GDM1 (cell line): ENCODE measurements around the gene EMC9.
A peak's percentile ranks its signal among the peaks of the same experiment; 100 is the strongest.
"Not testable (repeated sequence)": the region's sequence is repeated elsewhere in the genome, so short reads cannot be mapped to it uniquely, and the experiment has no call there.

Experiments used
- DNase-seq: peaks from one replicate; lab custom pipeline; 2025; lab: John Stamatoyannopoulos, UW

EMC9 gene

GRCh38 chr14:24108336-24108874 is 33.0 kb downstream of the EMC9 start:
- no peak for DNase-seq

GRCh38 chr14:24106672-24107271 is 34.6 kb downstream of the EMC9 start:
- DNase-seq: no peak

- not testable (repeated sequence) for DNase-seq
These were observed 35.7 kb downstream of the EMC9 start for GRCh38 chr14:24105609-24106239.

GRCh38 chr14:24103451-24103850 is 37.9 kb downstream of the EMC9 start:
- DNase-seq: no peak

GRCh38 chr14:24102357-24103048 is 38.9 kb downstream of the EMC9 start:
- no peak for DNase-seq

GRCh38 chr14:24100982-24101494 is 40.4 kb downstream of the EMC9 start:
- no peak for DNase-seq

- no peak for DNase-seq
These were observed 41.0 kb downstream of the EMC9 start for GRCh38 chr14:24100197-24100981.

GRCh38 chr14:24098927-24099813 is 42.2 kb downstream of the EMC9 start:
- DNase-seq: no peak

- DNase-seq: no peak
These were observed 43.0 kb downstream of the EMC9 start for GRCh38 chr14:24098229-24098926.

- DNase-seq: no peak
These were observed 44.7 kb downstream of the EMC9 start for GRCh38 chr14:24096545-24097181.

- DNase-seq: peak; percentile 77
These were observed 45.9 kb downstream of the EMC9 start for GRCh38 chr14:24095271-24096068.

- DNase-seq: no peak
These were observed 46.5 kb downstream of the EMC9 start for GRCh38 chr14:24094841-24095270.

- peak; percentile 94 for DNase-seq
These were observed 47.2 kb downstream of the EMC9 start, which contains the start of gene PCK2 for GRCh38 chr14:24093901-24094840. Gene PCK2, plus strand, starts transcription at chr14:24094311. Its CDS starts 95 bp downstream, at chr14:24094406.

GRCh38 chr14:24093207-24093900 is 48.0 kb downstream of the EMC9 start:
- DNase-seq: no peak

GRCh38 chr14:24092505-24093206 is 48.7 kb downstream of the EMC9 start:
- DNase-seq: no peak

- DNase-seq: no peak
These were observed 49.3 kb downstream of the EMC9 start for GRCh38 chr14:24092110-24092504.
